HG02759 (cell line): ENCODE results near the gene MTA1.
A peak's percentile ranks its signal among the peaks of the same experiment; 100 is the strongest.

Experiments
- ATAC-seq: cut with Tn5 transposase; IDR thresholded peaks from one replicate; pipeline ENCODE4 v1.9.1; 2021; ENCODE audit warnings: mild to moderate bottlenecking, moderate library complexity; ENCODE audit not compliant: unreplicated experiment

Gene MTA1

DNA sequence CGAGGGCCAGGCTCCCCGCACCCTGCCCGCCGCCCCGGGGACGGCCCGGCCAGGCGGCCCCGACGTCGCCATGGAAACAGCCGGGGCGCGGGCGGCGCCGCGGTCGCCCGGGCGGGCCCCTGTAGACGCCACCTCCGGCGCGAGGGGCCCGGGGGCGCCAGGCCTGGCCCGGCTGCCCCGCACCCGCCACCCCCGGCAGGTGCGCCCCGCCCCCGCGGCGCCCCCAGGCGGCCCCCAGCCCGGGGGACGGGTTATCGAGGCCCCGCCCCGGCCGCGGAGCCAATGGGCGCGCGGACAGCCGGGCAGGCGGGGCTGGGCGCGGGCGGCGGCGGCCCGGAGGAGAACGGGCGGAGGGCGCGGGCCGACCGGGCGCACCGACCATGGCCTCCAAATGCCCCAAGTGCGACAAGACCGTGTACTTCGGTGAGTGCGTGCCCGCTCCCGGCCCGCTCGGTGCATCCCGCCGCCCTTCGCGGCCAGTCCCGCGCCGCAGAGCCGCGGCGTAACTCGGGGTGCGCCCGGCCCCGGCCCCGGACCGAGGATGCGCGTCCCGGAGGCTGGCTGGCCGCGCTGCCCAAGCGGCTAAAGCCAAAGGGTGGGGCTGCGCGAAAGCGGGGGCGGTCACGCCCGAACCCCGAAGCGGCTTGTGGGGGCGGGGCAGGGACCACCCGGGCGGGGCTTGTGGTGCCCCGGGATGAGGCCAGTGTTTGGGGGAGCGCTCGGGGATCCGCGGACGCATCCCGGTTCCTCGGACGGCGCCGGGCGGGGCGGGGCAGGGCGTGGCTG is 55.0 kb downstream of the MTA1 start, which contains the start of gene CRIP2:
CRIP2 (plus strand) TSS at position 339 of the 786 bp plus-strand sequence; CDS start at position 381, 42 bp downstream.
- ATAC-seq: peak; percentile 40

DNA sequence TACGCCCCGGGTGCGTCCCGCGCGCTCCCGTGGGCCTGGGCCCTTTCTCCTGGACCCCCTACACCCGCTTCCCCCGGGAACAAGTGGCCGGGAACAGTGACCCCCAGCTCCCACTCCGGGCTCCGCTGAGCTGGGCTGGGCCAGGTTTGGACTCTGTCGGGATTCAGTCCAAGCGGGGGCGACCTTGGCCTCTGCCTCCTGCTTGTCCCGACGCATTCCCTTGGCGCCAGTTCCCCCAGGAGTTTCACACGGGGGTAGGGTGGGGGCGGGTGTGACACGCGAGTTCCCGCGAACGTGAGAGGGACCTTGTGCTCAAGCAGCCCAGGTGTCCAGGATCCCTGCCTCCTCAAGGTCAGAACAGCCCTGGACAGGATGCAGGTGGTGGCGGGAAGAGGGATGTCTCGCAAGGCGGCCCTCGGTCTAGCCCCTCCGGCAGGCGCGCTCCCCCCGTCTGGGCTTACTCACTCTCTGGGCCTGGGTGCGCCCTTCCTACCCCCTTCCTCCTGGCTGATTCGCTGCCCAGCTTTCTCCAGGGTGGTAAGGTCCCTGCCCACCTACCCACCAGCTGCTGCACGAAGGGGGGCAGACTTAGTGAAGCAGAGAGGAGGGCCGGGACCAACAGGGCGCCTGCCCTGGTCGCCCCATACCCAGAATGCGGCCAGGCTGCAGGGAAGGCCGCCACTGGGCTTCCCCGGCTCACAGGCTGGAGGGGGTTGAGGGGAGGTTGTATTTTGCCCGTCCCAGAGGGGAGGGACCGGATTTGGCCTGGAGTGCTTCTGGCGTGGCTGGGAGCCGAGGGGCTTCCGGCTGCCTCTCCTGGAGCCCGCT is 55.9 kb downstream of the MTA1 start:
- no peak for ATAC-seq

DNA sequence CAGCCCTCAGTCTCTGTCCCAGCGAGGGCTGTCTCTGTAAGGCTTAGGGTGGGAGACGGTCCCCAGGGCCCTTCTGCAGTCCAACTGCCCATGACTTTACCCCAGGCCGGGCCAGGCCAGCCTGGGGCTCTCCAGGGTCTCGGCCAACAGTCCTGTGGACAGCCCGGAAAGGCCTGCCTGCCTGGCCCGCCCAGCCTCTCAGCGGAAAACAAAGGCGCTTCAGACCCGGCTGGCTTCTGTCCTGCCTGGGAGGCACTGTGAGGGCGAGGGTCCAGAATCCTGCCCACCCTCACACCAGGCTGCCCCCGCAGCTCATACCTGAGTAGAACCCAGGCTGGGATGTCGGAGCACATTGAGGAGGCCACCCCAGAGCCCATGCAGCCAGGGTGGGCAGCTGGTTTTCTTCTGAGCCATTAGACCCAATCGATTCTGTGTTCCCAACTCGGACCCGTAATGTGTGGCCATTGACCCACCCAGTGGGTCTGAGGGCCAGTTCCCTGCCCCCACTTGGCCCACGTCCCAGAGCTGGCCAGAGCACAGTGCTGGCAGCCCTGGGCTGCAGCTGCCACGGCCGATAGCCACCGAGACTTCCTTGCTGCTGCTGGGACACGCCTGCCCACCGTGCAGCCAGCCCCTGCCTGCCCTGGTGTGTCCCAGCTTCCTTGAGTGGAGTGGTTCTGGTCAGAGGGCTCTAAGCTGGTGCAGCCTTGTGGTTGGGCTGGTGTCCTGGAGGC is 56.6 kb downstream of the MTA1 start:
- ATAC-seq: no peak

DNA sequence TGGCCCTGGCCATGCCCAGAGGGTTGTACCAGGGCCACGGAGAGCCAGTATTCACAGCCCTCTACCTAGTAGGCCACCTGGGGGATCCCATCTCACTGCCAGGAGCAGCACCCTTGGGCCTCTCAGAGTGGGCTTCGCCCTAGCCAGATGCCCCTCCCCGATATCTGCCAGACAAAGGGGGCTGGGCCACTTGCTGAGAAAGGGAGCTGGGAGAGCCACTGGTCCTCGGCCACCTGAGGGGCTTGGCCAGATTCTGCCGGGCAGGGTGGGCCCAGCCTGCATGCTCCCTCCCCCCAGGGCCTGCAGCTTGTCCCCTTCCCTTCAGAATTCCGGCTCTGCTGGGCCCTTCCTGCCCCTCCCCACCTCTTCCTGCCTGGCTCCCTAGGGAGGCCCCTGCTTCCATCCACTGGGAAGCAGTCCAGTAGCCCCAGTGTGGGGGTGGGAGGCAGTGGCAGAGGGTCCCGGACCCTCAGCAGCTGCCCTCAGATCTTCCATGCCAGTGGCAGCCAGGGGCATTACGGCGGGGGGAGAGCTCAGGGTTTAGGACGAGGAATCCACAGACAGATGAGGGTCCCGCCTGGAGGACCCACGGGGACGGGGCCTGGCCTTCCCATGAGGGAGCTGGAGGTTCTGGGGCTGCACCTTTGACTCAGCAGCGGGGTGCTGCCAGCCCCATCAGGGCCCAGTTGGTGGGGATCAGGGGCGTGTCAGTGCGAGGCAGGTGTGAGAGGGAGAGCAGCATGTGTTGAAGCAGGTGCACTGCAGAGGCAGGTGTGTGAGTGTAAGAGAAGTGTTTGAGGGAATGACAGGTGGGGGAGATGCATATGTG is 57.4 kb downstream of the MTA1 start:
- ATAC-seq: no peak

DNA sequence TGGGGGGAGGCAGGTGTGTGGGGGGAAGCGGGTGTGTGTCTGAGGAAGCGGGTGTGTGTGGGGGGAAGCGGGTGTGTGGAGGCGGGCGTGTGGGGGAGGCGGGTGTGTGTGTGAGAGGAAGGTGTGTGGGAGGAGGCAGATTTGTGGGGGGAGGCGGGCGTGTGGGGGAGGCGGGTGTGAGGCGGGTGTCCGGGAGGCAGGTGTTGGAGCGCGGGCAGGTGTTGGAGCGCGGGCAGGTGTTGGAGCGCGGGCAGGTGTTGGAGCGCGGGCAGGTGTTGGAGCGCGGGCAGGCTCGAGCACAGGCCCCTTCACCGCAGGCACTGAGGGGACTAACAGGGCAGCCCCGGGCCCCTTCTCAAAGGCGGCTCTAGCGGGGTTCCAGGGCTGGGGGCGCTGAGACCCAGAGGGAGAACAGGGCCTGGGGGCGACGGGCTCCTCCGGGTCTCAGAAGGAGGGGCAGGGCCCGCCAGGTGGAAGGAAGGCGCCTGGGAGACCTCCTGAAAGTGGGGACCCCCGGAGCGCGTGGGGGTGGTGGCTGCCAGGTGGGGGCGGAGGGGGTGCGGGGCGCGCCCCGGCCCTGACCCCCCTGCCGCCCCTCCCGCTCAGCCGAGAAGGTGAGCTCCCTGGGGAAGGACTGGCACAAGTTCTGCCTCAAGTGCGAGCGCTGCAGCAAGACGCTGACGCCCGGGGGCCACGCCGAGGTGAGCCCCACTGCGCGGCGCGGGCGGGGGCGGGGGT is 58.2 kb downstream of the MTA1 start:
- no peak for ATAC-seq

DNA sequence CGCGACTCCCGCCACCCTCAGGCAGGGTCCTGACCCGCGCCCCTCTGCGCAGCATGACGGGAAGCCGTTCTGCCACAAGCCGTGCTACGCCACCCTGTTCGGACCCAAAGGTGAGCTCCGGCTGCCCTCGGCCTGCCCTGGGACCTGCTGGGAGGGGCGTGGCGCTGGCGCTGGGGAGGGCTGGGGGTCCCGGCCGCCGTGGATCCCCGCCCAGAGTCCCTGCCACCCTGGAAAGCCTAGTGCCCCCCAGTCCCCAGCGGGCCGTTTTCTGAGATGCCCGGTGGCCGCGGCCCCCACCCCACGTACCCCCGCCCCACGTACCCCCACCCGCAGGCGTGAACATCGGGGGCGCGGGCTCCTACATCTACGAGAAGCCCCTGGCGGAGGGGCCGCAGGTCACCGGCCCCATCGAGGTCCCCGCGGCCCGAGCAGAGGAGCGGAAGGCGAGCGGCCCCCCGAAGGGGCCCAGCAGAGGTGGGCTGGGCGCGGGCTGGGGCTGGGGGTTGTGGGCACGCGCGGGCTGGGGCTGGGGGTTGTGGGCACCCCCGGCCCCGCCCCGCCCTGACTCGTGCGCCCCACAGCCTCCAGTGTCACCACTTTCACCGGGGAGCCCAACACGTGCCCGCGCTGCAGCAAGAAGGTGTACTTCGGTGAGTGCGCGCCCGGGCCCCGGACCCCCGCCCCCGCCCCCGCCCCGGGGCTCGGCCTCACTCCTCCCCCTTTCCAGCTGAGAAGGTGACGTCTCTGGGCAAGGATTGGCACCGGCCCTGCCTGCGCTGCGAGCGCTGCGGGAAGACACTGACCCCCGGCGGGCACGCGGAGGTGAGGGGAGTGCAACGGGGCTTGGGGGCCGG is 59.0 kb downstream of the MTA1 start:
- no peak for ATAC-seq

DNA sequence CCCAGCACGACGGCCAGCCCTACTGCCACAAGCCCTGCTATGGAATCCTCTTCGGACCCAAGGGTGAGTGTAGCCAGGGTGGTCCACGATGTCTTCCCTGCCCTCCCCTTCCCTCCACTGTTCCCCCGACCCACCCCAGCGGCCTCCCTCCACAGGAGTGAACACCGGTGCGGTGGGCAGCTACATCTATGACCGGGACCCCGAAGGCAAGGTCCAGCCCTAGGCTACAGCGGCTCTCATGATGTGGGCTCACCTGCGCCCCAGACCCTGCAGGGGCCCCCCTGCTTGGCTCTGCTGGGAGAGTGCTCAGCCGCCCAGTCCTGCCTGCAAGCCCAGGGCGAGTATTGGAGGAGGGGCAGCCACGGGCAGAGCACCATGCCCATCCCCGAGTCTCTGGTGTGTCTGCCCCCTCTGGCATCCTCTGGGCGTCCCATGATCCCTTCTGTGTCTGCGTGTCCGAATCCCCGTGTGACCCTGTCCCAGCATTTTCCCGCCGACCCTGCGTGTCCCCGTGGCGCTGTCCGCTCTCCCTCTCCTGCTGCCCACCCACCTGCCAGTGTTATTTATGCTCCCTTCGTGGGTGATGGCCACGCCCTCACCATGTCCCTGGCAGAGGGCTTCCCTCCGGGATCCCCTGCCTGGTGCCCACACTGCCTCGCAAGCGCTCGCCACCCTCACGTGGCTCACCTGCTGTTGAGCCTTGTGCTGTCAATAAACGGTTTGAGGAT is 60.0 kb downstream of the MTA1 start:
- no peak for ATAC-seq

DNA sequence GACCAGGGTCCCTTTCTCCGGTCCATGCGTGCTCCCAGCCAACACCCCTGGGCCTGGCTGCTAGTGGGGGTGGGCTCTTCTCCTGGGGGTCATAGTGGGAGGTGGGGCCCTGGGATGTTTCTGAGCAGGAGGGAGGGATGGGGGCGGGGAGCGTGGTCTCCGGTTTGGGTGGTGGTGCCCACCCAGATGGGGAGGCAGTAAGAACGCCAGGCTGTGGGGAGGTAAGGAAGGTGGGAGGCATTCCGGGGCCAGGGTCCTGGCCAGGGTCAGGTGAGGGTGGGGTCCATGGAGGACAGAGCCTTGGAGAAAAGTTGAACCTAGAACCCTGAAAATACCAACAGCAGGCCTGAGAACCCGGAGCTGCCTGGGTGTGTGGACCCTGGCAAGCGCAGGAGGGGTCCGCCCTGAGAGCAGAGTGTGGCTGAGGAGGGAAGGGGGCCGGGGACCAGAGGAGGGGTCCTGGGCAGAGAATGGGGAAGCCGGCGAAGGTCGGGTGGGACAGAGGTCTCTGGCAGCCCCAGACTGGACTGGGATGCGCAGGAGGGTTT is 60.6 kb downstream of the MTA1 start:
- no peak for ATAC-seq

DNA sequence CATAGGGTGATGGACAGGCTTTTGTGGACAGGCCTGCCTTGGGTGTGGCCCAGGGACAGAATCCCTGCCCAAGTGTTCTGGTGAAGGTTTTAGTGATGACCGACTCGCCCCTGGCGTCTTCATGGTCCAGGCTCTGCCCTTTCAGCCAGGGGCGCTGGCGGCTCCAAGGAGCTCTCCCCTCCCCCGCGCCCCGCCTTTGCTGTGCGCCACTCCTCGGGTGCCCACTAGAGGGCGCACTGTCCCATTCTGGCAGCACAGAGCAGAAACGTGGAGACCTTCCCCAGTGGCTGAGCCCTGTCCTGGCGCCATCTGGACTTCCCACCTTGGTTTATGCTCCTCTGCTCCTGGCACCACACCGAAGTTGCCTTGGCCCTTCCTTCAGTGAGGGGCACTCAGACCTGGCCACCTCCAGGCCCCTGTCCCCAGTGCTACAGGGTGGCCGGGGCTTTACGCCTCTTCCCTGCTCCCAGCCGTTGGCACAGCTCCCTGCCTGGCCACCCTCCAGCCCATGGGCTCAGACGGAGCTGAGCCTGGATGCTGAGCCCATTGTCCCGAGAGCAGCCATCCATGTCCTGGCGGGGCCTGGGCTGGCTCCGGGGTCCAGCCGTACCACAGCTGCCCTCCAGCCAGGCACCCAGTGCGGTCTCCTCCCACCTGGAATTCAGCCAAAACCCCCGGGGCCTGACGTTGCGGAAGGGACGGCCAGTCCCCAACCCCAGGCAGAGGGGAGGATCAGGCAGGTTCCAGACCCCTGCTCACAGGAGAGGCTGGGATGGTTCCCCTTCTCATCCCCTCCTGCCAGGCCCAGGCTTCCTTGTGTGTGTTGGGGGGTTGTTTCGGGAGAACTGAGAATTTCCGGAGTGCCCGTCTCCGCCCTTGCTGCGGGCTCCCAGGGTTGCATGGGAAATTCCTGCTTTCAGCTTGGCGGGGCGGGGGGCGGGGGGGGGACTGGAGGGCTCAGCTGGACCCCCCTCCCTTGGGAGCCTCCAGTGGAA is 61.5 kb downstream of the MTA1 start:
- peak; percentile 51 for ATAC-seq

DNA sequence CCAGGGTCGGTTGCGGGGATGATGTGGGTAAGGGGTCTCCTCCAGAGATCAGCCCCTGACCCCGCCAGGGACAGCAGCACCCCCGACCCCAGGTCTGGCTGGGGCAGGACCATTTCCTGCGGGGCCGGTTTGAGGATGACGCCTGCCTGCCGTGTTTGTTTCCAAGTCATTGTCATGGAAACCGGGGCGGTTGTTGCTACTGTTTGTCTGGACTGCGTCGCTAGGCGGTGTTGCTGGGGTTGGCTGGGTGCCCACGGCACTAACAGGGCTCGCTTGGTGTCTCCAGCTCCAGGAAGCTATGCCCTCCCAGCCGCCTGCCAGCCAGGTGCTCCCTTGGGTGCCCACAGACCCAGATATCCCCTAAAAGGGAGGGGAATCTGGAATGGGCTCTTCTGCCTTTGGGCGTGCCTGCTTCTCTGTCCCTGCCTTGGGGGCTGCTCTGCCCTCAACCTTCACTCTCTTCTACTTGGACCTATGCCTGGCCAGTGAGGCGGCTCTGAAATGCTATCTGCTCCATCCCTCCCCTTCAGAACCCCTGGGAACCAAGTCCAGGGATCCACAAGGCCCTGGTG is 62.3 kb downstream of the MTA1 start:
- peak; percentile 60 for ATAC-seq

DNA sequence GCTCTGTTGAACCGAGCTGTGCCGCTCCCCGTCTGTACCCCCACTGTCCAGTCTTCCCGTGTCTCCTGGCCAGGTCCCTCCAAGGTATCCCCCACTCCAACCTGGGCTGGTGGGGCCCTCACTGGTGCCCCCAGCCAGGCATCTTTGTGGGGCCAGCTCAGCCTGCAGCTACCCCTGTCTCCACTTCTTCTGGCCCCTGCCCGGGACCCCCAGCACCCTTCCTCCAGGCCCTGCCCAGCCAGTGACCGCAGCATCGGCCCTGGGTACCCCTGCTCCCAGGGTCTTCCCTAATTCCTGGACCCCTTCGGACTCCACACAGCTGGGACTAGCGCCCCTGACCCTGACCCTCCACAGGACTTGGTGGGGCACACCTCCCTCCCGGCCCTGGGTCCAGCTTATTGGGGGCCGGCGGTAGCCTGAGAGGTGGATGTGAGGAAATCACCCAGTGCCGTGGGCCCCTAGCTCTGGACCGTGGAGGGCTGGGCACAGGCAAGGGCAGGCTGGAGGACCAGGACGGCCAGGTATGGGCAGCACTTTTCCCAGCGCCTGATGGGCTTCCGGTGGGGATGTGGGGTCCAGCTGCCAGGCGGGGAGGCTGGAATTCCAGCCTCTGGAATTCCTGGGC is 63.0 kb downstream of the MTA1 start:
- no peak for ATAC-seq

DNA sequence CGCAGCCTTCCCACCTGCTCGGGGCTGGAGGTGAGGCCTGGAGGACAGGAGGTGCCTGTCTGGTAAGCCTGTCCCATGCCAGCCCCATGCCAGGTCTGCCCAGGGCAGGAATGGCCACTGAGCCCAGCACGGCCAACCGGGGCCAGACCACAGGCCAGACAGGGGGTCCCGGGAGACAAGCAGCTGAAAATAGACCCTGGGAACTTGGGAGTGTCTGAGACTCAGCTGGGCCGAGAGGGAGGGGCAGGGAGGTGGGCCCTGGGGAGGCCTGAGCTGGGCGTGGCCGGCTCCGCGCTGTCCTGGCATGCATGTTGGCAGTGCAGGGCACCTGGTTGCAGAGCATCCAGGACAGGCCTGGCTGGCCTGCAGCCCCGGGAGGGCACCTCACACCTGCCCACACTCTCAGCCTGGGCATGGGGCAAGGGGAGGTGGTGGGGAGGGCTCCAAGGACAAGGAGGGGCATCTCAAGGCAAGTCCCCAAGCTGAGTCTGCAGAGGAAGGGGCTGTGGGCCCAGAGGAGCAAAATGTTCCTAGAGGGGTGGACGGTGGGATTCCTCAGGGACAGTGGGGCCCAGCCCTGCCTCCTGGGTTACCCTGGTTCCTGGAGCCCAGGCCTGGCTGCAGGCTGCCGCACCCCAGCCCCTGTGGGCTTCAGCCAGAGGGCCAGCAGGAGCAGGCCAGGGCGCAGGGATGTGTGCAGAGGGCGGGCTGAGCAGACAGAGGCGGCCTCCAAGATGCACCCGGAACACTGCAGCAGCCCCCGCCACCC is 63.9 kb downstream of the MTA1 start:
- no peak for ATAC-seq

DNA sequence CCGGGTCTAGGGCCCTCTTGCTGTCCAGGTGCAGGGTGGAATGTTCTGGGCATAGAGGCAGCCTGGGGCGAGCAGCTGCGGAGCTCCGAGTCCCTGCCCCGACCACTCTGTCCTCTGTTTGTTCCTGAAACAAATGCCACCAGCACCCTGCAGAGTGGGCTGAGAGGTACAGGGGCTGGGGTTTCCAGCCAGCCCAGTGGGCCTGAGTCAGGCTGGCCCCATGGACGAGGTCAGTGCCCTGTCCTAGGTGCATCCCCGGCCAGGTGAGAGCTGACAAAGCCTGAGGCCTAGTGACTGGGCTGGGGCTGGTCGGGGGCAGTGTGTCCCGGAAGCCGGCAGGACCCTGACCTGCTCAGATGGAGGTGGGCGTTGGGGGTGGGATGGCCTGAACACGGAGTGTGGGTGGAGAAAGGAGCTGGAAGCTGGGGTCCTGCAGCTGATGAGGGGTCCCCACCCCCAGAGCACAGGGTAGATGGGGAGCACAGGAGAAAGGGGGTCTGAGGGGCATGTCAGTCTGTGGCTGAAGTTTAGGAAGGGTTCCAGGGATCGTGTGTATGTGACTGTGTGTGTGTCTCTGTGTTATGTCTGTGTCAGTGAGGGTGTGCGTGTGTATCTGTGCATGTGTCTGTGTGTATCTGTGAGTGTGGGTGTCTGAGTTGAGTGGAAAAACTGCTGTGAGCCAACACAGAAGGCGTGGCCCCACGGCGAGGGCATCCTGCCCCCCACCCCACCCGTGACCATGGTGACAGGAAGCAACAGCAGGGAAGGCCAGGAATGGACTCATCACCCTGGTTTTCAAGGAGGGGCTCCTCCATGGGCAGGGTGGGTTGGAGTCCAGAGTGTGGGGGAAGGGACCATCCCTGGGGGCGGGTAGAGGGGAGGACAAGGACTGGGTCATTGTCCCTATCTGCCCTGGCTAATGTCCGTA is 64.7 kb downstream of the MTA1 start:
- no peak for ATAC-seq

DNA sequence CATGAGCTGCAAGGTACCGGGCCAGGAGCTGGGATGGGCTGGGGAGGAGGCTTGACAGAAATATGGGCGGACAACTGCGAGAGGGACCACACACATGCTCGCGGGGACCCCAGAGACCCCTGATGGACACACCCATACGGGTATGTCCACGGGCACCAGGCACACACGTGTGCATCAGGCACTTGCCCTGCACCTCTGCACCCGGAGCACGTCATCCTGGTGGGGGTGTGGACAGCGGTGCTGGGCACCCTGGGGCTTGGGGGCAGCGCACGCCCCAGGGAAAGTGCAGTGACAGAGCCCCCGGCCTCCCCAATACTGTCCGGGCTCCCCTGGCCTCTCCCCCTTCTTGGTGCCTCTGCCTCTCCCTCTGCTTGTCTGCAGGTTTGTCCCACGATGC is 65.4 kb downstream of the MTA1 start:
- ATAC-seq: no peak
